Loucy (cell line): Measurements from ENCODE around the gene HCAR1.

Experiments
- H2AFZ ChIP-seq: fragments of 200-600 bp; sonication (generic); 2 replicates; pipeline ENCODE4 v1.6.0; 2016; ENCODE audit warnings: antibody characterized with exemption, mild to moderate bottlenecking, low read length, moderate library complexity
- H3F3A ChIP-seq: fragments of 200-600 bp; 2 replicates; pipeline ENCODE4 v1.6.0; 2016; ENCODE audit warnings: antibody characterized with exemption, low read depth, mild to moderate bottlenecking
- H3K27me3 ChIP-seq: fragments of 200-600 bp; sonication (generic); 2 replicates; pipeline ENCODE4 v1.6.1; 2014; ENCODE audit warnings: low read length, mild to moderate bottlenecking; ENCODE audit not compliant: insufficient read depth, poor library complexity, severe bottlenecking
- H3K36me3 ChIP-seq: fragments of 200-600 bp; sonication (generic); 2 replicates; pipeline ENCODE4 v1.6.1; 2016; ENCODE audit warnings: low read length; ENCODE audit not compliant: insufficient read depth
- H3K4me1 ChIP-seq: fragments of 200-600 bp; sonication (generic); 2 replicates; pipeline ENCODE4 v1.5.1; 2014; ENCODE audit warnings: low read length, mild to moderate bottlenecking; ENCODE audit not compliant: insufficient read depth, poor library complexity, severe bottlenecking
- H3K4me2 ChIP-seq: fragments of 200-600 bp; sonication (generic); 2 replicates; pipeline ENCODE4 v1.6.0; 2014; ENCODE audit warnings: antibody characterized with exemption, low read length, low read depth, mild to moderate bottlenecking; ENCODE audit not compliant: poor library complexity, severe bottlenecking
- H3K4me3 ChIP-seq: fragments of 200-600 bp; sonication (generic); 2 replicates; pipeline ENCODE4 v1.5.1; 2014; ENCODE audit warnings: low read length, mild to moderate bottlenecking, mixed read lengths; ENCODE audit not compliant: poor library complexity, severe bottlenecking
- H3K79me2 ChIP-seq: fragments of 200-600 bp; sonication (generic); 2 replicates; pipeline ENCODE4 v1.6.1; 2014; ENCODE audit warnings: low read length; ENCODE audit not compliant: insufficient read depth
- H3K9ac ChIP-seq: fragments of 200-600 bp; sonication (generic); 2 replicates; pipeline ENCODE4 v1.6.0; 2014; ENCODE audit warnings: mild to moderate bottlenecking, low read depth, low read length, moderate library complexity; ENCODE audit not compliant: poor library complexity, severe bottlenecking
- H3K9me2 ChIP-seq: fragments of 200-600 bp; sonication (generic); replicated peaks from 2 replicates; pipeline ENCODE4 v1.6.1; 2016; ENCODE audit warnings: low read depth, low read length, mixed read lengths
- H3K9me3 ChIP-seq: fragments of 200-600 bp; sonication (generic); 2 replicates; pipeline ENCODE4 v1.6.1; 2014; ENCODE audit warnings: mild to moderate bottlenecking, antibody characterized with exemption, low read length, low read depth; ENCODE audit not compliant: insufficient read depth
- H4K20me1 ChIP-seq: fragments of 200-600 bp; sonication (generic); 2 replicates; pipeline ENCODE4 v1.6.0; 2014; ENCODE audit warnings: antibody characterized with exemption, low read length, mild to moderate bottlenecking; ENCODE audit not compliant: insufficient read depth, poor library complexity, severe bottlenecking
- EZH2phosphoT487 ChIP-seq: fragments of 200-600 bp; IDR thresholded peaks from 2 replicates; pipeline ENCODE4 v1.6.1; 2018; ENCODE audit warnings: antibody characterized with exemption, mild to moderate bottlenecking, moderate library complexity, borderline replicate concordance
- TF ChIP-seq, protein P1 (sequence below): fragments of 200-600 bp; sonication (generic); conservative IDR thresholded peaks from 2 replicates; pipeline ENCODE4 v1.5.1; 2014; ENCODE audit warnings: mild to moderate bottlenecking, antibody characterized with exemption, low read length

HCAR1 gene

DNA sequence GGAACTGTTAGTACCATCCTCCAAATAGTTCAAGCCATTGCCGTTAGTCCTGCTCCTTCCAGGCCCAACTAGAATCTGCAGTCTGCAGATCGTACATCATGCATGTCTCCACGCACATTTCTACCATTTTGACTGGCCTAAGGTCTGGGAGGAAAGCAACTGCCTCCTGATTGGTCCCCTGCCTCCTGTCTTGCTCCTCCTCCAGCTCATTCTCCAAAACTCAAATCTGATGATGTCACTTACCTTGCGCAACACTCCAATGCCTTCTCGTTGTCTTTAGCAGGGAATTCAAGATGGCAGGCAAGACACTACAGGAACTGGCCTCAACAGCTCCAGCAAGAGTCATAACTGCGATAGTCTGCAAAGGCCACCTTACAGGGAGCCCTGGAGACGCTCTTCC, 9.7 kb upstream of the HCAR1 start:
- Histone ChIP-seq H3F3A (no peaks in the 10 kb centered on the region), H4K20me1 (no peaks in the 10 kb centered on the region), H3K9me3 (no peaks in the 10 kb centered on the region), H3K27me3 (no peaks in the 10 kb centered on the region), H3K36me3 (no peaks in the 10 kb centered on the region), H3K79me2 (no peaks in the 10 kb centered on the region), H3K4me1 (no peaks in the 10 kb centered on the region), H2AFZ (no peak overlapping the region), H3K9me2 (no peaks in the 10 kb centered on the region), H3K4me3 (no peak overlapping the region), H3K4me2 (no peak overlapping the region), H3K9ac (no peak overlapping the region)
- no peak for TF ChIP-seq EZH2phosphoT487
- TF ChIP-seq, protein P1, sequence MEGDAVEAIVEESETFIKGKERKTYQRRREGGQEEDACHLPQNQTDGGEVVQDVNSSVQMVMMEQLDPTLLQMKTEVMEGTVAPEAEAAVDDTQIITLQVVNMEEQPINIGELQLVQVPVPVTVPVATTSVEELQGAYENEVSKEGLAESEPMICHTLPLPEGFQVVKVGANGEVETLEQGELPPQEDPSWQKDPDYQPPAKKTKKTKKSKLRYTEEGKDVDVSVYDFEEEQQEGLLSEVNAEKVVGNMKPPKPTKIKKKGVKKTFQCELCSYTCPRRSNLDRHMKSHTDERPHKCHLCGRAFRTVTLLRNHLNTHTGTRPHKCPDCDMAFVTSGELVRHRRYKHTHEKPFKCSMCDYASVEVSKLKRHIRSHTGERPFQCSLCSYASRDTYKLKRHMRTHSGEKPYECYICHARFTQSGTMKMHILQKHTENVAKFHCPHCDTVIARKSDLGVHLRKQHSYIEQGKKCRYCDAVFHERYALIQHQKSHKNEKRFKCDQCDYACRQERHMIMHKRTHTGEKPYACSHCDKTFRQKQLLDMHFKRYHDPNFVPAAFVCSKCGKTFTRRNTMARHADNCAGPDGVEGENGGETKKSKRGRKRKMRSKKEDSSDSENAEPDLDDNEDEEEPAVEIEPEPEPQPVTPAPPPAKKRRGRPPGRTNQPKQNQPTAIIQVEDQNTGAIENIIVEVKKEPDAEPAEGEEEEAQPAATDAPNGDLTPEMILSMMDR = no peak

DNA sequence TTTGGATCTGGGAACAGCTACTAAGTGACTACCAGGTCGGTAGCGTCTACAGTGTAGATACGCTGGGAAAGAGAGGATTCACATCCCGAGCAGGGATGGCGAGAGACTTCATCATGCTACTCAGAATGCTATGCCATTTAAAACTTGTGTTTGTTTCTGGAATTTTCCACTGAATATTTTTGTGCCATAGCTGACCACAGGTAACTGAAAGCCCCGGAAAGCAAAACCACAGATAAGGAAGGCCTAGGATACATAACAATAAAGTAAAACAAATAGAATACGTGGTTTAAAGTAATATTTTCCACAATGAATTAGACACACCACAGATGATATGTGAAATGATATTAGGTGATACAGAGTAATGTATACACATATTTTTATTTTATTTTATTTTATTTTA, 7.9 kb upstream of the HCAR1 start:
- no peaks in the 10 kb centered on the region for H3K4me1 ChIP-seq
- no peak overlapping the region for H3K4me2 ChIP-seq
- H3K9ac ChIP-seq = no peak overlapping the region
- no peak overlapping the region for H2AFZ ChIP-seq
- no peak overlapping the region for H3K4me3 ChIP-seq
- H3K9me2 ChIP-seq = no peaks in the 10 kb centered on the region
- H4K20me1 ChIP-seq = no peaks in the 10 kb centered on the region
- no peaks in the 10 kb centered on the region for H3K9me3 ChIP-seq
- no peaks in the 10 kb centered on the region for H3F3A ChIP-seq
- no peaks in the 10 kb centered on the region for H3K36me3 ChIP-seq
- no peaks in the 10 kb centered on the region for H3K79me2 ChIP-seq
- TF ChIP-seq, protein P1 = no peak
- TF ChIP-seq EZH2phosphoT487 = no peak
- no peaks in the 10 kb centered on the region for H3K27me3 ChIP-seq

DNA sequence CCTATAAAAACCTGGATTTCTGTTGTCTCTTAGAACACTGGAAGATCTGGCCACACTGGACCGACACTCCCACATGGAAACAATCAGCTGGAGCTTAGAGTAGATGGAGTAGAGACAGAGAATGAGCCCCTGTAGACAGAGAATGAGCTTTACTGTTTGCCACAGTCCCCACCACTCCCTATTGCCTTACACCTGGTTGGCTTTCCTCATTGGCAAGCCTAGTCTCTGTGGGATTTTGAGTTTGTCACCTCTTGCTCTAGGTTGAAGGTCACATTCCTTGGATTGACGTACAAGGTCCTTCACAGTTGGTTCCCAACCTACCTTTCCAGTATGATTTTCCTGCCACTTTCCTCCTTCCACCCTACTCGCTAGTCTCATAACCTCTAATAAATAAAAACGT, 2.0 kb upstream of the HCAR1 start:
- H3K79me2 ChIP-seq = no peaks in the 10 kb centered on the region
- no peaks in the 10 kb centered on the region for H3K9me3 ChIP-seq
- no peak overlapping the region for H3K9ac ChIP-seq
- TF ChIP-seq EZH2phosphoT487 = no peak
- TF ChIP-seq, protein P1 = no peak
- no peaks in the 10 kb centered on the region for H4K20me1 ChIP-seq
- no peaks in the 10 kb centered on the region for H3K4me1 ChIP-seq
- H3F3A ChIP-seq = no peaks in the 10 kb centered on the region
- no peak overlapping the region for H3K4me3 ChIP-seq
- no peak overlapping the region for H3K4me2 ChIP-seq
- H3K27me3 ChIP-seq = no peaks in the 10 kb centered on the region
- H3K36me3 ChIP-seq = no peaks in the 10 kb centered on the region
- no peaks in the 10 kb centered on the region for H3K9me2 ChIP-seq
- H2AFZ ChIP-seq = no peak overlapping the region
